Measurements from ENCODE around the gene TNFRSF19.

GRCh38 chr13:23714672-23715071 lies 144.5 kb downstream of the TNFRSF19 start:
- TF ChIP-seq PATZ1 (CRISPR knock-in tag; IDR thresholded peaks at IDR 0.05; ENCODE audit: borderline replicate concordance) (no peak), CSDC2 (CRISPR knock-in tag; IDR thresholded peaks at IDR 0.05) (no peak), GLIS3 (CRISPR knock-in tag; IDR thresholded peaks at IDR 0.05) (no peak), POU6F1 (CRISPR knock-in tag; IDR thresholded peaks at IDR 0.05; ENCODE audit: borderline replicate concordance, low read depth) (no peak), ZNF70 (CRISPR knock-in tag; IDR thresholded peaks at IDR 0.05) (no peak), SNAI2 (CRISPR knock-in tag; IDR thresholded peaks at IDR 0.05) (no peak), OSR1 (CRISPR knock-in tag; IDR thresholded peaks at IDR 0.05) (no peak), ZFP3 (CRISPR knock-in tag; IDR thresholded peaks at IDR 0.05) (no peak), BACH2 (CRISPR knock-in tag; IDR thresholded peaks at IDR 0.05; ENCODE audit: borderline replicate concordance) (no peak), ZFP30 (CRISPR knock-in tag; IDR thresholded peaks at IDR 0.05) (no peak)
